ENCODE data around the gene ADAMTS10. TPM values are rescaled to one million over a fixed set of nuclear protein-coding genes. Genes with fewer than 3 reads are reported as not detected.
"Not testable (repeated sequence)": the region's sequence is repeated elsewhere in the genome, so short reads cannot be mapped to it uniquely, and the experiment has no call there.

ADAMTS10 gene
- total and polyA plus RNA-seq, 5 experiments from 2014 or later: 1.2 to 196 (median 3.4) TPM

DNA sequence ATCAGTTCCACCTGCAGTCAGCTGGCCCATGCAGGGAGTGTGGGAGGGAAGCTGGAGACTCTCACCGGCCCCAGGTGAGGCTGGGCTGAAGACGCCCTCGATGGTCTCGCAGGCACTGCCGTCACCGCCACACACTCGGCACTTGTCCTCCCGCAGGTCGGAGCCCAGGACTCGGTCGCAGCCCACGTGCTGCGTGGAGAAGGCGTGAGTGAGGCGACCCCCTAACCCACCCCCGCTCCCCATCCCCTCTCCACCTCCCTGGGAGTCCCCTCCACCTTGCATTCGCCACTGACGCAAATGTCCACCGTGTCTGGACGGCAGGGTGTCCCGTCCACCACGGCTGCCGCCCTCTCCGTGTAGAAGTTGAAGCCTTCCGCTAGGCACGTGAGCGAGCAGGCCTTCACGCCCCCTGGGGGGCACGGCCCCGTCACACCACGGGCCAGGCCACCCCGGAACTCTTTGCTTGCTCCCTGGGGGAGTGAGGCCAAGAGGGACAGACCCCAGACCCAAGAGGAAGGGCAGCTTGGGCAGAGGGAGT lies 21.3 kb downstream of the ADAMTS10 start:
- Mint-ChIP-seq H3K36me3 (peaks cover 0 to 19% (median 7%) of the 10 kb centered on the region in 3 donors), H3K4me3 (no peak overlapping the region), H3K27me3 (no peaks in the 10 kb centered on the region), H3K4me1 (peaks cover 10 to 31% (median 24%) of the 10 kb centered on the region in 4 donors), H3K9me3 (peaks cover 0 to 6% (median 0%) of the 10 kb centered on the region in 9 donors), H3K27ac (peak overlapping the region in 1 of 10 donors; percentile 59)
- DNase-seq: no peak
- POLR2A ChIA-PET: interaction anchor here (2.6 to 3.1 kb wide), 2 partner anchors 23 to 76 kb away, joined by 10 to 12 read pairs; partner anchors contain the start of gene ZNF414
- ATAC-seq: no peak

DNA sequence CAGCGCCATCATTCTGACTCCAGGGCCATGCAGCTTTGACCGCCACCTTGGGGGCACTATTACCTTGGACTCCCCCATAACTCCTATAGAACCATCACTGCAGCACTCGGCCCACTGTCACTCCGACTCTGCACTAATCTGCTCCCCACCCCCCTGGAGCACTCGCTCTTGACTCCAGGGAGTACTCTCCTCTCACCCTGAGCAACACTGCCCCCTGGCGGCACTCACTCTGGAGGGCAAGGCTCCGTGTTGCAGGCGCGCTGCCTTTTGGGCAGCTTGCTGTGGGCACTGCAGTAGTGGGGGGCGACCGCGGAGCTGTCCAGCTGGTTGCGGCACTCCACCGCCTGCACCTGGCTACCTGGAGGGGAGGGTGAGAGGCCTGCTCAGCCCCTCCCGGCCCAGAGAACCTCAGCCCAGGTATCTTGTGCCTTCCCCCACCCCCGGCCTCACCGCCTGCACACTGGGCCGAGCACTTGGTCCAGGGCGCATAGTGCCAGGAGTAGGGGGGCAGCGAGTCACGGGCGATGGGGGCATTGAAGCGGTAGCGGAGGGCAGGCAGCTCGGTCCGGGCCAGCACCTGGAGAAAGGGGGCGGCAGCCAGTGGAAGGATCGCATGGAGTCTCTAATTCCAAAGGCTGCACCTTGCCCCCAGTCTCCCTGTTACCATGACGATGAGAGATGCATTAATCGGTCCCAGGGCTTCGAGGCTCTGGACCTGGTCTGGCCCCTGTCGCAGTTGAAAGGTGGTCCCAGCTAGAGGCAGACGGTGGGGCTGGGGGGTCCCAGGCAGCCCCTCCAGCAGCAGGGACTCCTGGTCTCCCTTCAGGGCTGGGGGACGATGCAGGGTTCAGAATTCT lies 24.4 kb downstream of the ADAMTS10 start:
- no peaks in the 10 kb centered on the region for H3K9me3 Mint-ChIP-seq
- peaks cover 0 to 12% (median 3%) of the 10 kb centered on the region in 4 donors for H3K4me1 Mint-ChIP-seq
- H3K27me3 Mint-ChIP-seq: no peaks in the 10 kb centered on the region
- POLR2A ChIA-PET: interaction anchor here (0.6 to 1.3 kb wide), 4 partner anchors 8 to 72 kb away, joined by 3 to 4 read pairs (median 4); partner anchors contain the start of gene ZNF414
- H3K27ac Mint-ChIP-seq: peak overlapping the region in 1 of 10 donors; percentile 59
- DNase-seq: peak in 6 of 10 donors; percentile 30 to 72 (median 34)
- ATAC-seq: peak in 1 of 2 donors; percentile 41
- H3K36me3 Mint-ChIP-seq: peaks cover 0 to 22% (median 5%) of the 10 kb centered on the region in 3 donors
- H3K4me3 Mint-ChIP-seq: peak overlapping the region in 1 of 10 donors; percentile 10

DNA sequence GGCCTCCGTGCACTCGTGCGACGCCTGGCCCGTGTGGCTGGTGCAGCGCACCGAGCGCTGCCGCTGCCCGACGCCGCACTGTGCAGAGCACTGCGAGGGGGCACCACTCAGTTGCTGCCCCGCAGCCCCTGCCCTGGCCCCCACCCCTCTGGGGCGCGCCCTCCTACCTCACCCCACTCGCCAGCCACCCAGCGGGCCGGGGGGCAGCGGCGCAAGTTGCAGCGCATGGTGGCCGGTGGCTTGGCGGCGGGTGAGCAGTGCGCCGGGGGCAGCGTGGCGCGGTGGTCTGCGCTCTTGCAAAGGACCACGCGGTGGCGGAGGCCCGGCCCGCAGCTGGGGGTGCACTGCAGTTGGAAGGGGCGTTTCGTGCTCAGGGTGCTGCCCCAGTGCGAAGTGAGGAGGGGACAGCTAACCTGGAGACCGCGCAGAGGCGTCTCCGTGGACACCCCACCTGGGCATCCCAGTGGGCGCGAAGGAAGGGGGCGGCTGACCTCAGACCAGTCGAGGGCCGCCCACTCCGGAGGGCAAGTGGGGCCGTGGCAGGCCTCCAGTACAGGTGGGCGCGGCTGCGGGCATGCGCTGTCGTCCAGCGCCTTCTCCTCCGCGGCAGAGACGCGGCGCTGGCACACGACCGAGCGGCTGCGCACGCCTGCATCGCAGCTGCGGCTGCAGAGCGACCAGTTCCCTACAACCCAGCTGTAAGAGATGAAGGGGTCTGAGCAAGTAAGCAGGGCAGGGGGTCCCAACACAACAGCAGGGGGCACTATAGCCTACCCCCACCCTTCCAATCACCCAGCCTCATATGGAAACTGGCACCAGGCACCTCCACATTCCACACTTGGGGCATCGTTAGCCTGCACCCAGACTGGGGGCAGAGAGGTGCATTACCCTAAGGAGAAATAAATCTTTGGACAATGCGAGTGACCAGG lies 25.3 kb downstream of the ADAMTS10 start:
- H3K36me3 Mint-ChIP-seq: peaks cover 0 to 22% (median 5%) of the 10 kb centered on the region in 3 donors
- H3K27me3 Mint-ChIP-seq: no peaks in the 10 kb centered on the region
- ATAC-seq (no peak), DNase-seq (no peak)
- H3K4me1 Mint-ChIP-seq: peaks cover 0 to 12% (median 4%) of the 10 kb centered on the region in 4 donors
- H3K9me3 Mint-ChIP-seq: no peaks in the 10 kb centered on the region
- no peak overlapping the region for H3K27ac Mint-ChIP-seq
- POLR2A ChIA-PET: interaction anchor here (0.6 to 1.3 kb wide), 2 partner anchors 9 to 71 kb away, joined by 3 to 4 read pairs; partner anchors contain the start of gene ZNF414
- no peak overlapping the region for H3K4me3 Mint-ChIP-seq

DNA sequence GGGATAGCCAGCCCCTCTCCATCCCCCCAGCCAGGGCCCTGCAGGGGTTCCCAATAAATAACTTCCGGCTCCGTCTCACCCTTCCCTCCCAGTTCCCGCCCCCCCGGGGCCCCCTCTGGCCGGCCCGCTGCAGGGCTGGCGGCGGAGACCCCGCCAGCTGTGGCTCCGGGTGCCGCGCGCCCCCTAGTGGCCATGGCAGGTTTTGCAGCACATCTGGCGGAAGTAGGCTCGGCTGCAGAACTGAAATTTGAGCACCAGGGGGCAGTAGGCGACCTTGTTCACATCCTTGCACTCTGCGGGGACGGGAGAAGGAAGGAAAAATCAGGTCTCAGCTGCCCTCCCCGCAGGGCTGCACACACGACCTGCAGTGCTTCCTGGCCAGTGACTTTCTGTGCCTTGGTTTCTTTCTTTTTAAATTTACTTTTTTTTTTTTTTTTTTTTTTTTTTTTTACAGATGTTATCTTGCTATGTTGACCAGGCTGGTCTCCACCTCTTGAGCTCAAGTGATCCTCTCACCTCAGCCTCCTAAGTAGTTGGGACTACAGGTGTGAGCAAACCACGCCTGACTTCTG lies 29.7 kb downstream of the ADAMTS10 start:
- Mint-ChIP-seq H3K4me3 (no peak overlapping the region), H3K36me3 (peaks cover 0 to 12% (median 5%) of the 10 kb centered on the region in 3 donors), H3K27me3 (no peaks in the 10 kb centered on the region), H3K9me3 (no peaks in the 10 kb centered on the region), H3K4me1 (peaks cover 18 to 49% (median 41%) of the 10 kb centered on the region in 4 donors), H3K27ac (peak overlapping the region in 2 of 10 donors; percentile 68 to 69)
- DNase-seq: peak; percentile 74 to 92 (median 86)
- POLR2A ChIA-PET: interaction anchor here (0.5 to 19.3 kb wide), 18 partner anchors 10 to 191 kb away, joined by 3 to 802 read pairs (median 6); partner anchors contain the start of genes HNRNPM, PRAM1 and ZNF414
- peak; percentile 53 to 70 for ATAC-seq

DNA sequence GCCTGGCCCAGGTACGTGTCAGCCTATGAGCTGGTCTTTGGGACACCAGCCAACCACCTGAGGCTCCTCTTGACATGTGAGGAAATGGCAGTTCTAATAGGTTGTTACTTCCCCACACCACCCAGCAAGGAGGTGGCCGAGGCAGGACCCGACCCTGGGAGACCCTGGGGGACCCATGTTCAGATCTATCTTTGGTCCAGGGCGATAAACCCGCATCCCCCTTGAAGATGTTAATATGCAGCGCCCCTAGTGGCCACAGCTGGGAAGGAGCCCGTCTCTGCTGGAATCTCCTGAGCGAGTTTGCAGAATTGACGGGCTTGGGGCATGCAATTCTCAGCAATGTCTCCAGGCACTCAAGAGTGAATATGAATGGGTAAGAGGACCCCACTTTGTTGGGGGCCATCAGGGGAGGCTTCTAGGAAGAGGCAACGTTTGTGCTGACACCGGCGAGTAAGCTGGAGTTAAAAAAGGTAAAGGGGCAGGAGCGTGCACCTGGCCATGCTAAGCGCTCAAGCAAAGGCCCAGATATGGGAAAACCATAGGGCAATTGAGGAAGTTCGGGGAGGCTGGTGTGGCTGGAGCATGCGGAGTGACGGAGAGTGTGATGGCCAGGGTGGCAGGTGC lies 31.8 kb downstream of the ADAMTS10 start:
- peak; percentile 59 to 89 (median 79) for DNase-seq
- no peaks in the 10 kb centered on the region for H3K27me3 Mint-ChIP-seq
- H3K36me3 Mint-ChIP-seq: peaks cover 0 to 6% (median 2%) of the 10 kb centered on the region in 3 donors
- peak overlapping the region; percentile 17 to 98 (median 60) for H3K4me3 Mint-ChIP-seq
- peak; percentile 55 to 57 for ATAC-seq
- no peaks in the 10 kb centered on the region for H3K9me3 Mint-ChIP-seq
- POLR2A ChIA-PET: interaction anchor here (0.7 to 19.3 kb wide), 16 partner anchors 10 to 166 kb away, joined by 3 to 802 read pairs (median 6); partner anchors contain the start of genes HNRNPM, MARCHF2, PRAM1 and ZNF414
- peaks cover 30 to 67% (median 60%) of the 10 kb centered on the region in 4 donors for H3K4me1 Mint-ChIP-seq
- peak overlapping the region; percentile 25 to 84 (median 66) for H3K27ac Mint-ChIP-seq

DNA sequence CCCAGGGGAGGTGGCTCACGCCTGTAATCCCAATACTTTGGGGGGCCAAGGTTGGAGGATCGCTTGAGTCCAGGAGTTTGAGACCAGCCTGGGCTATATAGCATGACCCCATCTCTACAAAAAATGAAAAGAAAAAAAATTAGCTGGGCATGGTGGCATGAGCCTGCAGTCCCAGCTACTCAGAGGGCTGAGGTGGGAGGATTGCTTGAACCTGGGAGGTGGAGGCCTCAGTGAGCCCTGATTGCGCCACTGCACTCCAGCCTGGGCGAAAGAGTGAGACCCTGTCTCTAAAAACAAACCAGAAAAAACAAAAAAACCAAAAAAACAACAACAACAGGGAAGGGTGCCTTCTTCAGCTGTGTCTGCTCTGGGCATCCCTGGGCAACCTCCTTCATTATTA lies 32.8 kb downstream of the ADAMTS10 start:
- Mint-ChIP-seq H3K9me3 (no peaks in the 10 kb centered on the region), H3K36me3 (peaks cover 0 to 3% (median 0%) of the 10 kb centered on the region in 3 donors), H3K27me3 (no peaks in the 10 kb centered on the region), H3K4me3 (peak overlapping the region in 7 of 10 donors; percentile 81 to 98 (median 92)), H3K27ac (peak overlapping the region in 3 of 10 donors; percentile 24 to 93 (median 41)), H3K4me1 (peaks cover 34 to 76% (median 69%) of the 10 kb centered on the region in 4 donors)
- POLR2A ChIA-PET: interaction anchor here (0.6 to 19.3 kb wide), 11 partner anchors 9 to 165 kb away, joined by 3 to 802 read pairs (median 6); partner anchors contain the start of genes MARCHF2, PRAM1 and ZNF414
- DNase-seq (no peak), ATAC-seq (no peak)

DNA sequence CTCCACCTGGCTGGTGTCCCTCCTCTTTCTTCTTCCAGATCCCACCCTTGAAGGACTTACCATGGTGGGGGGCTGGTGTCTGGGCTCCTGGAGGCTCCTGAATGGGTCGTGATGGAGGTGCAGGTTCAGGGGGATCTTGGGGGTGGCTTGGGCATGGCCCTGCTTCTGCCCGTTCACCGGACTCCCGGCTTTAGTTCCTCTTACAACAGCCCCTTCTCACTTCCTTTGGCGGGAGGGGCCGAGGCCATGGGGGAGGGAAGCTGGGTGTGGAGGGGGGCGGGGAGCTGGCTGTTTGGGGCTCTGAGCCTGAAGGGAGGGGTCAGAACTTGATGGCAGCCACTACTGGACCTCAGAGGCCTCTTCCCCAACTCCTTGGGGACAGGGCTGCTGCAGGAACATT lies 33.3 kb downstream of the ADAMTS10 start, which contains the start of gene MYO1F:
MYO1F (minus strand) TSS at position 196 of the 400 bp plus-strand sequence; CDS start at position 63, 133 bp downstream.
- DNase-seq (no peak), ATAC-seq (no peak)
- Mint-ChIP-seq H3K27me3 (no peaks in the 10 kb centered on the region), H3K27ac (peak within 1 kb of the TSS; percentile 39 to 97 (median 88)), H3K4me1 (peaks cover 36 to 79% (median 74%) of the 10 kb centered on the region in 4 donors), H3K36me3 (no peaks in the 10 kb centered on the region), H3K9me3 (no peaks in the 10 kb centered on the region), H3K4me3 (peak within 1 kb of the TSS; percentile 81 to 98 (median 92))
- POLR2A ChIA-PET: interaction anchor here (0.6 to 19.3 kb wide), 9 partner anchors 9 to 164 kb away, joined by 3 to 802 read pairs (median 6); partner anchors contain the start of genes MARCHF2, PRAM1 and ZNF414

DNA sequence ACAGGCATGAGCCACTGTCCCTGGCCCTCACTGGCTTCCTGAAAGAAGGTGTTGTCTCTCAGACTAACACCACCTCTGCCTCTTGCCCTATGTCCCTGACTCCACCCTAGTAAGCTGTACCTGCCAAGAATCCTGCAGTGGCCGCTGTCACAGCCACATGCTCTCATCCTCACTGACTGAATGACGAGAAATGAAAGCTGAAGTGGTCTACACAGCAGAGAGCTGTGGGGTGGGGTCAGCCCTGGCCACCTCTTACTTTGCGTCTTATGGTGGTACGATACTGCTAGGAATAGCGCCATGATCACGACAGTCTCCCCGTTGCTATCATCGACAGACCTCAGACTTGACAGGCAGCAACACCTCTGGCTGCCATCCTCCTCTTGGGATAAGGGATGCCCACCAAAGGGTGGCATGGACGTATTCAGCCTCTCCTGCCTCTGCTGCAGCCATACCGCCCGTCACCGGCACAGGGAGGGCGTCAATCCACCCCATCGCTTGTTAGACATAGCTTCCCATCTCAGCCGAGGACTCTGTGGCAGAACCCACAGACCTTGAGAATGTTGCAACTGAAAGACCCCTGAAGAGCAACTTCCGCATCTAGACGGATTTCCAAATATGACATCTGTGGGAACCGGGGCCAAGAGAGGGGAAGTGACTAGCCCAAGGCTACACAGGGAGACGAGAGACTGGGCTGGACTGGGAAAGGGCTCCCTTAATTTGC lies 34.1 kb downstream of the ADAMTS10 start:
- H3K9me3 Mint-ChIP-seq: no peaks in the 10 kb centered on the region
- peak overlapping the region; percentile 30 to 97 (median 88) for H3K27ac Mint-ChIP-seq
- peak in 2 of 10 donors; percentile 32 to 34 for DNase-seq
- H3K4me3 Mint-ChIP-seq: peak overlapping the region; percentile 81 to 98 (median 92)
- no peaks in the 10 kb centered on the region for H3K27me3 Mint-ChIP-seq
- H3K4me1 Mint-ChIP-seq: peaks cover 36 to 87% (median 81%) of the 10 kb centered on the region in 4 donors
- POLR2A ChIA-PET: interaction anchor here (0.5 to 19.3 kb wide), 13 partner anchors 8 to 186 kb away, joined by 3 to 802 read pairs (median 4); partner anchors contain the start of genes PRAM1, RAB11B and ZNF414
- H3K36me3 Mint-ChIP-seq: no peaks in the 10 kb centered on the region
- peak; percentile 30 to 42 for ATAC-seq

DNA sequence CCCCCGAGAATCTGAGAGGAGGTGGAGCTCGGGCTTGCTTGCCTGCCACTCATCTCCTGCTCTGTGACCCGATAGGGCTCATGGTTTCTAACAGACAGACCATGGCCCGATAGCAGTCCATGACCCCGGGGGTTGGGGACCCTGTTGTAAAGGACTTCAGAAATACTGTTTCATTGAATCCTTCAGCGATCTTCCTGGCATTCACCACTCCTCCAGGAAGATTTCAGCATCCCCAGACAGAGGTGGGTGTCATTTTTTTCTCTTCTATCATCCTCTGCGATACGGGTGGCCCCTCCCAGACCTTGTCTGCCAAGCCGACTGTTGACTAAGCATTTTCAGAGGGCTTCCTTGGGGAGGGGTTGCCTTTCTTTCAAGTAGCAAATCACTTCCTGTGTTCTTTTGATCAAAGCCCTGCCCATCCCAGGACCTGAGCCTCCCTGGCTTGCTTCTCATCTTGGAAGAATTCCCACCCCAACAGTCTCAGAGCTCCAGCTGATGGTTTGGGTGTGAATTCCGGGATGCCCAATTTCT lies 35.0 kb downstream of the ADAMTS10 start:
- Mint-ChIP-seq H3K4me3 (peak overlapping the region; percentile 81 to 98 (median 92)), H3K36me3 (no peaks in the 10 kb centered on the region), H3K4me1 (peaks cover 39 to 89% (median 87%) of the 10 kb centered on the region in 4 donors), H3K9me3 (no peaks in the 10 kb centered on the region), H3K27ac (peak overlapping the region; percentile 55 to 97 (median 88)), H3K27me3 (no peaks in the 10 kb centered on the region)
- DNase-seq: peak in 8 of 10 donors; percentile 14 to 77 (median 49)
- POLR2A ChIA-PET: interaction anchor here (0.9 to 19.3 kb wide), 10 partner anchors 7 to 185 kb away, joined by 3 to 802 read pairs (median 4); partner anchors contain the start of genes PRAM1, RAB11B and ZNF414
- ATAC-seq: peak; percentile 34 to 44

DNA sequence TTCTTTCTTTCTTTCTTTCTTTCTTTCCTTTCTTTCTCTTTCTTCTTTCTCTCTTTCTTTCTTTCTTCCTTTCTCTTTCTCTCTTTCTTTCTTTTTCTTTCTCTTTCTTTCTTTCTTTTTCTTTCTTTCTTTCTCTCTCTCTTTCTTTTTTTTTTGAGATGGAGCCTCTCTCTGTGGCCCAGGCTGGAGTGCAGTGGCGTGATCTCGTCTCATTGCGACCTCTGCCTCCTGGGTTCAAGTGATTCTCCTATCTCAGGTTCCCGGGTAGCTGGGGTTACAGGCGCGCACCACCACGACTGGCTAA lies 35.9 kb downstream of the ADAMTS10 start:
- H3K36me3 Mint-ChIP-seq, H3K9me3 Mint-ChIP-seq, DNase-seq, ATAC-seq, H3K27me3 Mint-ChIP-seq: not testable (repeated sequence)
- H3K4me3 Mint-ChIP-seq: peak overlapping the region in 7 of 10 donors; percentile 4 to 98 (median 81)
- H3K4me1 Mint-ChIP-seq: peaks cover 40 to 93% (median 91%) of the 10 kb centered on the region in 4 donors
- POLR2A ChIA-PET: interaction anchor here (0.6 to 19.3 kb wide), 5 partner anchors 35 to 161 kb away, joined by 3 to 802 read pairs (median 4); partner anchors contain the start of genes PRAM1 and ZNF414
- peak overlapping the region in 6 of 10 donors; percentile 15 to 97 (median 86) for H3K27ac Mint-ChIP-seq
